HL-60/S4 treated with retinoic acid at 250 ng/mL for 4 days and 3 days (cell line): ENCODE results near the gene ABHD4.
"Not testable (repeated sequence)": the region's sequence is repeated elsewhere in the genome, so short reads cannot be mapped to it uniquely, and the experiment has no call there.

Source experiments
- in situ Hi-C: fragments of 300-500 bp; cut with MboI; formaldehyde crosslinking; loops from 2 replicates; pipeline ENCODE4 v1.7.0; 2022; ENCODE audit warnings: low sequenced_read_pairs

The ABHD4 gene

DNA sequence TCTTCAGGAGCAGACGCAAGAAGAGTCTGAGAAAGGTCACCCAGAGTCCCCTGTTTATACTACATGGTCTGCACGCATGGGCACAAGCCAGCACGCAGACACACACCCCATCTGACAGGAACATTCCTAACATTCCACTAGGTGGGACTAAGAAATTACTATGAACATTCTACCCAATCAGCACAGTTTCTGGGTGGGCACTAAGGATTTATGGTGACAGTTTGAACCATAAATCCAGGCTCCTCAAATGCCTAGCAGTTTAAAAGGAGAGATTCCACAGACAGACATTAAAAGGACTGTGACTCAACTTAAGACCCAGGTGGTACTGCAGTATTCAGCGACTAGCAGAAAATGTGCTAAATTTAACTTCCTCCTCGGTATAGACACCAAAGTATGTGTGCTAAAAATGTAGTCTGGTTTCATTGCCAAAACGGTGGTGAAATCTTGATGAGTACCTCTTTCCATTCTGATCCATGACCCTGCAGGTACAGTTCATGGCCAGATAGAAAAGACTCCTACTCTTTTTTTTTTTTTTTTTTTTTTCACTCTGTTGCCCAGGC, 16.2 kb downstream of the ABHD4 start:
- in situ Hi-C loops, result no loop called here

DNA sequence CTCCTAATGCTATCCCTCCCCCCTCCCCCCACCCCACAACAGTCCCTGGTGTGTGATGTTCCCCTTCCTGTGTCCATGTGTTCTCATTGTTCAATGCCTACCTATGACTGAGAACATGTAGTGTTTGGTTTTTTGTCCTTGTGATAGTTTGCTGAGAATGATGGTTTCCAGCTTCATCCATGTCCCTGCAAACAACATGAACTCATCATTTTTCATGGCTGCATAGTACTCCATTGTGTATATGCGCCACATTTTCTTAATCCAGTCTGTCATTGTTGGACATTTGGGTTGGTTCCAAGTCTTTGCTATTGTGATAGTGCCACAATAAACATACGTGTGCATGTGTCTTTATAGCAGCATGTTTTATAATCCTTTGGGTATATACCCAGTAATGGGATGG, 17.7 kb downstream of the ABHD4 start:
- in situ Hi-C loops, result not testable (repeated sequence)

DNA sequence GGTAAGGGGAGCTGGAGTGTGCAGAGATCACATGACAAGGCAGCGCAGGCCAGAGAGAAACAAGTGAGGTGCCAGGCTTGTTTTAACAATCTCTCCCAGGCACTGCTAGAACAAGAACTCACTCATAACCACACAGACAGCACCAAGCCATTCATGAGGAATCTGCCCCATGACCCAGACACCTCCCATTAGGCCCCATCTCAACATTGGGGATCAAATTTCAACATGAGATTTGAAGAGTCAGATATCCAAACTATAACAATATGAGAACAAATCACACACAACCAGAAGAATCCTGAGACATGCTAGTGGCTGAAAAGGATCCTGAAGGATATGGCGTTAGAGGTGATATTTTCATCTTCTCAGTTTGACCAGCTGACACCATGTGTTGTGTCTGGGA, 24.2 kb downstream of the ABHD4 start:
- in situ Hi-C loops, result no loop called here

DNA sequence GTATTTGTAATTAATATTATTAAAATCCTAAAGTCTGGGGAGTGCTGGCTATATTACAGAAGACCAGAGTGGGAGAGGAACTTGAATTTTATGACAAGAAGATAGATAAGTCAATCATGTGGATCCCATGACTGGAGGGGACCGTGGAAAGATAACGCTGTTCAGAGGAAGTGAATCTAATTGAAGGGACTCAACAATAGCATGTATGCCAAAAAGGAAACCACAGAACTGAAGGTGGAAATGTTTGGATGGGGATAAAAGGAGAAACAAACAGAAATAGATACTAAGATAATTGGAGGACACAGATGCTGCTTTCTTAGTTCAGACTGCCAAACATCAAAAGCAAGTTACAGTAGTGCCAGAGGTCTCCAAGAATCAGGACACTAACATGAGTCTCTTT, 24.9 kb downstream of the ABHD4 start:
- in situ Hi-C loops, result no loop called here

DNA sequence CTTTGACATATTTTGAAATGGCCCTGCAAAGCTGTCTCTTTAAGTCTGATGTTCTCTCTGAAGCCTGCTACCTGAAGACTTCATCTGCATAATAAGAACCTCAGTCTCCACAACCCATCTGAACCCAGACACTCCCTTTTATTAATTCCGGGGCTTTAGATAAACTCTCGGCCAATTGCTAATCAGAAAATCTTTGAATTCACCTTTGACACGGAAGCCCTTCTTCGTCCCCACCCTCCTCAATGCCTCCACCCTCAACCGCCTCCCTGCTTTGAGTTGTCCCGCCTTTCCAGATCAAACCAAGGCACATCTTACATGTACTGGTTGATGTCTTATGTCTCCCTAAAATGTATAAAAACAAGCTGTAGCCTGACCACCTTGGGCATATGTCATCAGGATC, 28.5 kb downstream of the ABHD4 start:
- in situ Hi-C loops, result no loop called here

DNA sequence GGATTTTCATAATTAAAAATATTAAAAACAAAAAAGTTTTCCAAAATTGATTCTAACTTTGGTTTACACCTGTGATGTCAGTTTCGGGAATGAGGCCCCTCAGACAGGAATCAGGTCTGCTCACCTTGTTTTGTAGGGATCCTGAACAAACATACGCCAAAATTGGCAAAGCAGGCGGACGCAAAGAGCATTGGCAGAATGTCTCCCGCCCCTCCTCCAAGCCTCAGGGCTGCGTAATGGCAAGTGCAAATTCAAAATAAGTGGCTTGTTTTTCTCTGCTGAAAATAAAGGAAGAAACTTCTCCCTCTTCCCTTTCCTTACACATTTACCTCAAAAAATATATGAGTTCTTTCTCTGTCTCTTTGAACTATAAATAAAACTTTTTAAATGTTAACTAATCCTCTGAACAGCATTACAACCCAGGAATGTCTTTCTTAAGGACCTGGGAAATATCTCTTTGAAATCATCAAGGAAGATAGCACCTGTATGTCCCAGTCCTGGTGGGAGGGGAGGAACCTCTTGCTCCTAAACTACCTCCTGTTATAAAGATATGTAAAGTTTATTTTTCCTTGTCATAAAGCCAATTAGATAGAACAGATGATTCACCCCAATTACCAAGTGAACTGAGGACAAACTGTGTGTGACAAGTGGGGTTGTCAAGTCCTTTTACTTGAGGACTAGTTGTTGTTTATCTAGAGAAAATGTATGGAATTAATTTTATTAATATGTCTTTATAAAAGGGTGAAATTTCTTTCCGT, 29.6 kb downstream of the ABHD4 start:
- in situ Hi-C loops, result no loop called here

DNA sequence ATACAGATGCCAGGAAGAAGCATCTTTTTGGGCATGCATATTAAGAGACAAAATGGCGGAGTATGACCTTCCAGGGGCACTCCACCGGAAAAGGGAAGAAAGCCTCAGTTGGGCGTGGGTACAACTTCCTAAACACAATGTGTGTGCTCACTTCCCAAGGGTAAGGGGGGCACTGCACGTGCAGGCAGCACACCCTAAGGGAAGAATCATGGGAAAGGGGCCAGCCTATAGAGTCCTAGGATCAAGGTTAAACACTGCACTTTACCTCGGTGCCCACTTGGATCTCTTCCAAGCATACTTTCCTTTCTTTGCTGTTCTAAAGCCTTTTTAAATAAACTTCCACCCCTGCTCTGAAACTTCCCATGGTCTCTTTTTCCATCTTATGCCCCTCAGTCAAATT, 31.3 kb downstream of the ABHD4 start:
- in situ Hi-C loops, result no loop called here

DNA sequence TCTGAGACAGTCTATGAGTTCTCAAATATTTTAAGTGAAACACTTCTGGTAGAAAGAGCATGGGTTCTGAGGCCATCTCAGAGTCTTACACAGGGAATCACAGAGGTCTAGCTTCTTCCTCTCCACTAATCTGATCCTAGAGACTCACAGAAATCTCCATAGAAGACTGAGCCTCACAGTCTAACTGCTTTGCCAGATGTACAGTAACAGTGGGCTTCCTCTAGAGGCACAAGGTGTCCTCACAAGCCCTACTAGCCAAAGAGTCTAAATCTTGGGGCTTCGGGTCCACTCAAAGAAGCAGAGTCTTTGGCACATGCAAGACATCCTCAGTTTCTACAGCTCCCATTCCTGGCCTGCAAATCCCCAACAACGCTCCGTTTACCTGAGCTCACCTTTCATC, 32.0 kb downstream of the ABHD4 start:
- in situ Hi-C loops, result no loop called here

DNA sequence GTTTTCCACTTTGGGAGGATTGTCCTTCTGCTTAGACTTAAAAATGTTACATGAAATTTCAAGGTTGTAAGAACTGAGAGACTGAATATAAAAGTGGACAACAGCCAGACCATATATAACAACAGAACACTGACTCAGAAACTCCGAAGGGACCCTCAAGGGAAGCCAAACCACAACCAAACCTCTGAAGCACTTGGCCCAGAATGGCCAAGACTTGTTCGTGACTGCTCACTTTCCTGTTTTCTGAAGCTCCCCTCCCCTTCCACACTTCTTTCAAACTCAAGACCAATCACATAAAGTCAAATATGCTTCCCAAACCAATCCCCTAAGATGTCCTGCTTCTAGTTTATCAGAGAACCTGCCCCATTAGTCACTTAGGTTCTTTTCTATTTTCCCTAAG, 32.4 kb downstream of the ABHD4 start:
- in situ Hi-C loops, result no loop called here

DNA sequence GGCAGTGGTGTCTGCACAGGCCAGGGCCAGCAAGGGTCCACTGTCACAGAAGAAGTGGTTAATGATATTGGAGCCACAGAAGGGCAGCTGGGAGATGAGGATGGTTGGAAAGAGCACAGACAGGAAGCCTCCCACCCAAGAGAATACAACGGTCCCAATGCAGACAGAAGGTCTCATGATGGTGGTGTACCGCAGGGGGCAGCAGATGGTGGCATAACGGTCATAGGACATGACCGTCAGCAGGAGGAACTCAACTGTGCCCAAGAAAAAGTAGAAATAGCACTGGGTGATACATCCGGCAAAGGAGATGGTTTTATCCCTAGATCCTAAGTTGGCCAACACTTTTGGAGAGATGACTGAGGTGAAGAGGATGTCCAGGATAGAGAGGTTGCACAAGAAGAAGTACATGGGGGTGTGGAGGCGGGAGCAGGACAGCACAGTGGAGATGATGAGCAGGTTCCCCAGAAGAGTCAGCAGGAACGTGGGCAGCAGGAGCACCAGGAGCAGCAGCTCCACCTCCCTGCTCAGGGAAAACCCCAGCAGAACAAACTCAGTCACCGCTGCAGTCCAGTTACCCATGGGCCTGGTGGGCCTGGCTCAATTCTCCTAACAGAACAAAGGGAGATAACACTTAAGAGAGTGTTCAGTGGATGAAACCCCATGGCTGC, 36.3 kb downstream of the ABHD4 start:
- in situ Hi-C loops, result no loop called here

DNA sequence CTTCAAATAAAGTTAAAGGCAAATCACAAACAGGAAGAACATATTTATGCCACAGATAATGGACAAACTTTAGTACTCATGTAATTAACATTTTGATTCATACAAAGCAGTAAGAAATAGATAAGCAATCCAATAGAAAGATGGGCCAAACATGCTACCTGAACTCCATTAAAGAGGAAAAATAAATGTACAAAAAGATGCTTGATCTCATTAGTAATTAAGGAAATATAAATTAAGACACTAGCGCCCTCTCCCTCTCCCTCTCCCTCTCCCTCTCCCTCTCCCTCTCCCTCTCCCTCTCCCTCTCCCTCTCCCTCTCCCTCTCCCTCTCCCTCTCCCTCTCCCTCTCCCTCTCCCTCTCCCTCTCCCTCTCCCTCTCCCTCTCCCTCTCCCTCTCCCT, 37.9 kb downstream of the ABHD4 start:
- in situ Hi-C loops, result not testable (repeated sequence)

DNA sequence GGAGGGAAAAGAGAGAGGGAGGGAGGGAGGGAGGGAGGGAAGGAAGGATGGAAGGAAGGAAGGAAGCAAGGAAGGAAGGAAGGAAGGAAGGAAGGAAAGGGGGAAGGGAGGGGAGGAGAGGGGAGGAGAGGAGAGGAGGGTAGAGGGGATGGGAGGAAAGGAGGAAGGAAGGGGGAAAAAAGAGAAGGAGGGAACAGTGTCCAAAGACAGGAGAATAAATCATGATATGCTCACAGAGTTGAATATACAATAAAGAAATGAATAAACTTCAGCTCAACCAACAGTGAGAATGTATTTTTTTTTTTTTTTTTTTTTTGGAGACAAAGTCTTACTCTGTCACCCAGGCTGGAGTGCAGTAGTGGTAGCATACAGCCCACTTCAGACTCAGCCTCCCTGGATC, 42.1 kb downstream of the ABHD4 start:
- in situ Hi-C loops, result no loop called here

DNA sequence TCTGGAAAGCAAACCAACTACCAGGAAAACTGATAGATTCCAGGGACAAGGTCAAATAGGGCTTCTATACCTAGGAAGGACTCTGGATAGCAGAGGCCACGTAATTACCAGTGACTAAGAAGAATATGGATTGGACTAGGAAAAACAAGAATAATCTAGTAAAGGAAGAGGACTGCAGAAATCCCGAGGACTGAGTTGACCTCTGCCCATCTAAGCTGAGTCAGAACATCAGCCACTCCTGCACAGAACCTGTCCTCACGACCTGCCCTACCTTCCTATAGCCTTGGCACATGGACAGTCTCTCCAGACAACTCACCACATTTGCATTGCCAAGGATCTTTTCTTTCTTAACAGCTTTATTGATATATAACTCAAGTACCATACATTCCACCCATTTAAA, 43.7 kb downstream of the ABHD4 start:
- in situ Hi-C loops, result no loop called here

DNA sequence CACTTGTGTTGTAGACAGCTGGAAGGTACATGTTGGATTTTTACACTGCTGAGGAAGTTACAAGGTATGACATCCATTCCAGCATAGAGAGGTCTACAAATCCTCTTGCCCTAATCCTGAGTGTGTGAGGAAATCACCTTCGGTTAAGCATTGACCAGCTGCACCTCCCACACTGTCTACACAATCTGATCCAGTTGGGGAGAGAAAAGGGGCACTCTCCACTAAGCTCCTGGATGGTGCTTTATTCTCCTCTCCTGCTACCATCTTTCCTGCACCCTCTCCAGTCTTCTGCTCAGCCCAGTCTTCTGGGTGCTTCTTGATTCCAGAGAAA, 46.2 kb downstream of the ABHD4 start, which contains the start of gene OR6J1:
Gene OR6J1 (minus strand): TSS at position 48 of the 331 bp plus-strand sequence. CDS start 9,541 bp downstream, outside the sequence.
- in situ Hi-C loops, result no loop called here

DNA sequence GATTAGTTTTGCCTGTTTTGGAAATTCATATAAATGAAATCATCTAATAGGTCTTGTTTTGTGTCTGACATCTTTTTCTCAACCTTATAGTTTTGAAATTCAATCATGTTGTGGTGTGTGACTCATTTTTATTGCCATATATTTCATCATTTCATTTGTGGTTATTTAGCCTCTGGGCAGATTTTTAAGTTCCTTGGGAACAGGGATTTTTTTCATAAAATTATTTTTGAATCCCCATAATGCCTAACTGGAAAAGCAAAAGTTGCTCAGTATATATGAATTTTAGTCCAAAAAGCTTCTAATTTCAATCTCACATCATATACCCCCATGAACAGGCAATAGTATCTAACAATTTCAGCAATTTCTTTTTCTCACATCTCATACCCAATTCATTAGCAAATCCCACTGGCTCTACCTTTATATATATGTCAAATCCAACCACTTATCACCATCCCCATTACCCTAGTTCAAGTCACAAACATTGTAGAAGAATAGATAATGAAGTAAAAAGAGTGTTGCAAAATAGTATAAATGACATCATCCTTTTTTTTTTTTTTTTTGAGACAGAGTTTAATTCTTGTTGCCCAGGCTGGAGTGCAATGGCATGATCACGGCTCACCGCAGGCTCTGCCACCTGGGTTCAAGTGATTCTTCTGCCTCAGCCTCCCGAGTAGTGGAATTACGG, 48.6 kb downstream of the ABHD4 start:
- in situ Hi-C loops, result no loop called here

DNA sequence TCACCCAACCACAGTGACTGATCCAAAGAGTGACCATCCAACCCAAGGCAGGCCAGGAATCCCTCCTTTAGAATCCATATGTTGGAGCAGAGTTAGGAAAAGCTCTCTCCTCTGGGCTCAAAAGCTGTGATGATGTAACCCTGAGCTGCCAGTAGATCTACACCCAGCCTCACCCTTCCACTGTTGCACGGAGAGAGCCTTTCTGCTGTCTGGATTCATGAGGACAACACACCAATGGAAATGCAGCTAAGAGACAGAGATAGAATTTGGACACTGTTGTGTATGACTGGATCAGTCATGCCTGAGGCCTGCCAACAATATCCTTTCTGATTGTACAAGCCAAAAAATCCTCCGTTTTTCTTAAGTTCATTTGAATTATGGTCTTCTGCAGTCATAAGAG, 50.4 kb downstream of the ABHD4 start:
- in situ Hi-C loops, result no loop called here

DNA sequence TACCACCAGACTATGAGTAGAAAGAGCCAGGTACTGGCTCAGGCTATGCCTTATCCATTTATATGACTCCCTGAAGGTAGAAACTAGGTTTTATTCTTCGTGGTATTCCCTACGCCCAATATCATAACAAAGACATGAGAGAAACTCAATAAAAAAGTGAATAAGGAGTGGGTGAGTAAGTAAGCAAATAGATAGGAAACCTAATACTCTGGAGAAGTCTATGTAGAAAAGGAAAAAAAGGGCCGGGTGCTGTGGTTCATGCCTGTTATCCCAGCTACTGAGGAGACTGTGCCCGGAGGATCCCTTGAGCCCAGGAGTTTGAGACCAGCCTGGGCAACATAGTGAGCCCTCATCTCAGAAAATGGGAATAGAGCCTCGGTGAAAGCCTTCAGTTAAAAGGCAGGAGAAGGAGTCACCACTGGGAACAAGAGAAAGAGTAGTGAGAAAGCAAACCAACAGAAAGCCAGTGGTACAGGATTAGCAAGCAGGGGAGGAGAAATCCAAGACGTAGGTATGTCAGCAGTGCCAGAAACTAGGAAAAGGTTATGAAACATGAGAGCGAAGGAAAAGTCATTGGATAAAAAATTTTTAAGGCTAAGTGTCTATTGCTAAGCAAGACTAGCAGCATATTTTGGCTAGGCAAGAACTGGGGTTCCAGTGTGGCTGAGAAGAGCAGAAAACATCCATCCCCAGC, 52.1 kb downstream of the ABHD4 start:
- in situ Hi-C loops, result no loop called here

DNA sequence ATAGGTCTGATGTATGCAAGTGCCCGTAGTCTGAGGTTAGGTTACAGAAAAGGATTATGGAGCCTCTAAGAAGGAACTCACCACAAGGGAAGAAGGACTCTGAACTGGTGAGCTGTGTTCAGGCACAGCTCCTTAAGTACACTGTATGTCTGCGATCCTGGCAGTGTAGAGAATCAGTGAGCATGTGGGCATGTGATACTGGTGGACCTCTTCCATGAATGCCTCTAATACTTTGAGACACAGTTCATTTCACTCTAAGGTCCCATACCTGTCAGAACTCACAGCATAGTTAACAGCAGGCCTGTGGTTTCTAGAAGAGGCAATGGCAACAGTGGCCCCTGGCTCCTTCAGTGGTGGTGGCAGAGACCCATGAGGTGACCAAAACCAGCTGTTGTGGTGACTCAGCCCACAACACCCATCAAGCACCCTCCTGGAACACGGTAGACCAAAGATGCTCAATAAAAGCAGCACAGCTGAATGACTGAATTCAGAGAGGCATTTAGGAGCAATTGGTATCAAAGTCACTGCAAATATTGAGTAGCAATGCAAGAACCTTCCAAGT, 52.9 kb downstream of the ABHD4 start:
- in situ Hi-C loops, result no loop called here

DNA sequence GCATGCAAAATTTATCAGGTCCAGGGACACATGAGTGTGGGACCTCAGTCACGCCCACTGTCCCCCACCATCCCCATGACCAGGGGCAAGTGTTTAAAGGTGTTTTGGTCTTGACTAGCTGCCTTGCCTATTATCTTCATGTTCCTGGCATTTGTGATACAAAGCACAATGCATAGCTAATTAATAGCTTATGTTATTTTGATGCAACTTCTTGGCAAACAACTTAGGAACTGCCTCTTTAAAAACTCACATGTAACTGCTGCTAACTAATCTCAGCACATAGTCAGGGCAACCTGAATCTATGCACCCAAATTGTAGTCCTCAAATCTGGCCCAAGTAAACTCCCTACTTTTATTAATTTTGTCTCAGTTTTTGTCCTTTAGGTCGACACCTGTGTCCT, 53.5 kb downstream of the ABHD4 start:
- in situ Hi-C loops, result no loop called here

DNA sequence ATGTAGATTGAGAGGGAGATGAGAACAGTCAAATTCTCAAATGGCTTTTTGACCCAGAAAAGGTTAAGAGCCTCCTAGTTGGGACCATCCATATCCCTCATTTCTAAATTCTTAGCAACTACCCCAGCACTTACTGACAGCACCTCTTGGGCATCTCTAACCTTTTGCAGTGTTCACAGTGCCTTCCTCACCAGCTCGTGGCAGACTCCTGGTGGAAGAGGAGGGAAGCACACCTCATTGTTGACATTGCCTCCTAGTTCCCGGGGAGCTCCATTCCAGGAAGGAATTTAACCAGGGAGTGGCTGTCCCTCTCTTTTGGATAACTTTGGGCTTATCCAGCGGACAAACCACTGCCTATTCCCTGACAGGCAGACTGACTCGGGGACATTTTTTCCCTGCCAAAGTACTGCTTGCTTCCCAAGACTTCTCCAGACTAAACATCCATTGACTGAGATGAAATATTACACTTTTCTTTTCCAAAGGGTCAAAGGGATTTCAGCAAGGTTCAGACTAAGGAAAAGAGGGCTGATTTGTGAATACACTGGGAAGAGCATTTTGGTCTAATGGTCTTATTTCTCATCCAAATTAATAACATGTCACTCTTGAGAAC, 55.0 kb downstream of the ABHD4 start:
- in situ Hi-C loops, result no loop called here

DNA sequence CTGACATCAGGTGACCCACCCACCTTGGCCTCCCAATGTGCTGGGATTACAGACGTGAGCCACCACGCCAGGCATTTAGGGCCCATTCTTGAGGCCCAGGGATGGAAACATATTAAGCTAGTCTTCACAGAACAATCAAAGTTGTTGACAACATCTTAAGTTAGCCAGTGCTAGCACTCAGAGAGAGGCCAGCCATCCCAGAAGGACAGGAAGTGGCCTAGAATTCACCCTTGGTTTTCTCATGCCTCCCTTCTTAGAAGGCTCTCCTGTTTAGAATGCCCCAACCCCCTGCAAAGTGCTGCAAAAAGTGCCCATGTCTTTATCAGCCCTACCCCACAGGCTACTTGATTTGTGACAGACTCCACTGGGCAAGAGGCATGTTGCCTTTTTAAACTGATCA, 58.1 kb downstream of the ABHD4 start:
- in situ Hi-C loops, result no loop called here
